NCI-H2171 (cell line): ENCODE data around the gene RASAL3.

ENCODE experiments used
- DNase-seq: peaks from one replicate; lab custom pipeline; 2025; lab: John Stamatoyannopoulos, UW

Gene RASAL3

GRCh38 chr19:15449620-15450527 lies 14.5 kb downstream of the RASAL3 start, which contains the start of gene WIZ:
Gene WIZ, minus strand, starts transcription at chr19:15449956. Its CDS starts 1,649 bp downstream, at chr19:15448307.
- DNase-seq: peak; percentile 47

- DNase-seq: no peak
Measured at GRCh38 chr19:15448778-15449619, 15.3 kb downstream of the RASAL3 start.

- no peak for DNase-seq
Measured at GRCh38 chr19:15448044-15448777, 16.1 kb downstream of the RASAL3 start.

- DNase-seq: no peak
Measured at GRCh38 chr19:15447057-15447456, 17.3 kb downstream of the RASAL3 start.

- DNase-seq: no peak
Measured at GRCh38 chr19:15445807-15446376, 18.5 kb downstream of the RASAL3 start.

- DNase-seq: no peak
Measured at GRCh38 chr19:15445227-15445605, 19.1 kb downstream of the RASAL3 start.

GRCh38 chr19:15444505-15445226 lies 19.7 kb downstream of the RASAL3 start:
- DNase-seq: no peak

GRCh38 chr19:15443838-15444237 lies 20.5 kb downstream of the RASAL3 start:
- DNase-seq: no peak

GRCh38 chr19:15443325-15443724 lies 21.0 kb downstream of the RASAL3 start:
- no peak for DNase-seq

GRCh38 chr19:15442142-15442920 lies 22.0 kb downstream of the RASAL3 start:
- DNase-seq: no peak

- DNase-seq: no peak
Measured at GRCh38 chr19:15441317-15441716, 23.0 kb downstream of the RASAL3 start.

GRCh38 chr19:15439821-15440641 lies 24.3 kb downstream of the RASAL3 start:
- no peak for DNase-seq

GRCh38 chr19:15439078-15439799 lies 25.1 kb downstream of the RASAL3 start:
- DNase-seq: no peak

- no peak for DNase-seq
Measured at GRCh38 chr19:15438577-15438976, 25.8 kb downstream of the RASAL3 start.

GRCh38 chr19:15438124-15438496 lies 26.2 kb downstream of the RASAL3 start:
- DNase-seq: no peak

- DNase-seq: no peak
Measured at GRCh38 chr19:15437355-15438123, 26.8 kb downstream of the RASAL3 start.

GRCh38 chr19:15436826-15437110 lies 27.6 kb downstream of the RASAL3 start:
- no peak for DNase-seq
